EH (cell line): ENCODE data around the gene ETV6.

Source experiments
- DNase-seq: peaks from one replicate; pipeline ENCODE4 v3.0.0-alpha.2; 2015; ENCODE audit warnings: low read depth

The ETV6 gene

GRCh38 chr12:11695321-11695720 lies 45.8 kb downstream of the ETV6 start:
- DNase-seq, result peak; percentile 46

GRCh38 chr12:11696084-11696483 lies 46.6 kb downstream of the ETV6 start:
- DNase-seq, result no peak

- no peak for DNase-seq
Measured at GRCh38 chr12:11697131-11697530, 47.7 kb downstream of the ETV6 start.

DNA sequence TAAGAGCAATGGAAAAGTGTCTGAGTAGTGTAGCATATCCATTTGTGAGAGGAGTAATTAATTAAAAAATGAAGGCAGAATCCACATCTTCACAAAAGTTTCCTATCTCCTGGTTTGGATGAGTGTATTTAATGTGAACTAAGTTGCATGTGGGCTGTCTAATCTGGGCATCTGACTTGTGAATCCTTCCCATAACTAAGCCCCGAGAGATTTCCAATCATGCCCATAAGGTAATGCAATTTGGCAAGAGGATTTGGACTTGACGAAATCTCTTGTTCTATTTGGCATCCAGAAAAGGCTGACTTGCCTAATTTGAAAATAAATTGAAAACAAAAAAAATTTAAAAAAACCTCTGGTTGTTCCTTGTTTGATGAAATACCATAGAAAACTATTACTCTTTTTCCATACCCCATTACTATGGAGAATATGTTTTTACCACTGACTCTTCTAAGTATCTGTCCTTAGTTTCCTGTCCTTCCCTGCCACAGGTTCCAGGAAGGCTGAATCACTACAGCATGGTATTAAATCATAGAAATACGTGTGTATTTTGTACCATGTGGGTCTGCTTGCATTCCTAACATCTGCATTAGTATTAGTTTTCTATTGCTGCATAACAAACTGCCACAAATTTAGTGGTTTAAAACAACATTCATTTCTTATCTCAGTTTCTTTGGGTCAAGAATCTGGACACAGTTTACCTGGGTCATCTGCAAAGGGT lies 48.4 kb downstream of the ETV6 start:
- DNase-seq, result peak; percentile 73

DNA sequence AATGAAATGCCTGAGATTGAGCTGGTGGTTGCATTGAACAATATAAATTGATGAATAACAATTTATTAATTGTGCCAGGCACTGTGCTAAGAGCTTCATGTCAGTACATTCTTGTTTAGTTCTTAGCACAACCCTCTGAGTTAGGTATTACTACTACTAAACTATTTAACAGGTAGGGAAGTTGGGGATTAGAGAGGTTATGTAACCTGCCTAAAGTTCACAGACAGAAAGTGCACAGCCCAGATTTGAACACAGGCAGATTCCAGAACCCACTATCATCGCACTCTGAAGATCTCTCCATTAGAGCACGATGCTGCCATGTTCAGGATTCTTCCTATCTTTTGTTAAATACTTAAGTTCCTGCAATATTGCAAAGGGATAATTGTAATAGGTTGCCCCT lies 49.3 kb downstream of the ETV6 start:
- no peak for DNase-seq

- DNase-seq, result no peak
Measured at GRCh38 chr12:11701433-11701832, 52.0 kb downstream of the ETV6 start.

- DNase-seq, result no peak
Measured at GRCh38 chr12:11702959-11703358, 53.5 kb downstream of the ETV6 start.

GRCh38 chr12:11703378-11703777 lies 53.9 kb downstream of the ETV6 start:
- DNase-seq, result no peak

GRCh38 chr12:11704089-11704488 lies 54.6 kb downstream of the ETV6 start:
- DNase-seq, result no peak

DNA sequence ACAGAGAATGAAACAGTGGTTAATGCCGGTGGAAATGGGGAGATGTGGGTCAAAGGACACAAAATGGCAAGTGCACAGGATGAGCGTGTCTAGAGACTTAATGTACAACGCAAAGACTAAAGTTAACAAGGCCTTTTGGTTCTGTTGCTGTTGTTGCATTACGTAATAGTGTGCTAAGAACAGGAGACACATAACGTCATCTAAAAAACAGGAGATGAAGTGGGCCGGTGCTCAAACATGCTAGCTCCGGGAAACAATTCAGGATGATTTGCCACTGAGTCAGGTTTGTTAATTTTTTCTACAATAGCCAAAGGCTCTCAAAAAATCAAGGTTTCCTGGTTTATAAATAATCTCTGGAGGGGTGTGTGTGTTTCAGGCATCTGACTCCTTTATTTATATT lies 55.5 kb downstream of the ETV6 start:
- peak; percentile 90 for DNase-seq

- no peak for DNase-seq
Measured at GRCh38 chr12:11706509-11707379, 57.3 kb downstream of the ETV6 start.

DNA sequence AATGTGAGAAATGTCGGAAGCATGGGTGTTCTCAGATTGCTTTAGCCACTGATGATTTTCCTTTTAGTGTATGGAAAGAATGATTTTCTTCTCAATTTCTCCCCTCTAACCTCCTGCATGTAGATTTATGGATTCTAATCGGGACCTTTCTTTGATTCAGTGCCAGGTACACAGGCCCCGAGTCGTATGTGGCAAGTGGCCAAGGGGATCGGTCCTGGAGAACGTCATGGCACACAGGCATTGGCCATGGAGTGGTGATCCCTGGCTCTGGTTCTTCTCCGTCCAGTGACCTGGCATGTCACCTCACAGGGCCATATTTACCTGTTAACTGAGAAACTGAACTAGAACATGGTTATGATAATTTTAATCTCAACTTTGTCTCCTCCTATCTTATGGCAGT lies 58.1 kb downstream of the ETV6 start:
- no peak for DNase-seq

- DNase-seq, result no peak
Measured at GRCh38 chr12:11709513-11709912, 60.0 kb downstream of the ETV6 start.

DNA sequence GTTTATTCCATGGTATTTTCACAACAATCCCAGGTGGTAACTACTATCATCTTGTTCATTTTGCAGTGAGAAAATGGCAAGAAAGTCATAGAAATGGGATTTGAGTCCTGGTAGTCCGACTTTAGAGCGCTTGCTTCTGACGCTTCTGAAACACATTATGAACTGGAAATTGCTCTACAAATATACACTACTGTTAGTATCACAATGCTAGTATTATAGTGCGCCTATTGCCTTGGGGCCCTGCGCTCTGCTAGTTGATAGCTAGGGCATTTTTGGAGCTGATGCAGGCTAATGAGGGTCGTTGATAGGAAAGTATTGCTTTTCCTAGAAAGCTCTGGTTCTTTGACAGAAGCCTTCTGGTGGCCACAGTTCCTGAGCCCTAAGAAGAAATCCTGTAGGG lies 61.0 kb downstream of the ETV6 start:
- DNase-seq, result no peak

DNA sequence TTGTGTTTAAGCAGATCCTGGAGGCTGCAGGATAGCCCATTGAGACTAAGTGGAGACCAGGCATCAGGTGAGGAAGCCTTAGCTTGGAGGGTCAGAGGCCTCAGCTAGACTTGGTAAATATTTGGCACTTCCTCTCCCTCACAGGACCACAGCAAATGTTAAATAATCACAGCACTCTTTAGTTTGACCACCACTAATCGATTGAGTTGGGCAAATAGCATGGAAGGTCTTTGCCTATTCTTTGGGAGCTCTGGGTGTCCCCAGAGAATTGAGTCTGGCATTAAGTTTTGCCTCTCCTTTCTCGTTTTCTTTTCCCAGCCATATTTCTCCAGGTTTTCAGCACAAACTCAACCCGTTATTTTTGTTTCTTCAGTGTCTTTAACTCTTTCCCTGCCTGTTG lies 61.4 kb downstream of the ETV6 start:
- no peak for DNase-seq

DNA sequence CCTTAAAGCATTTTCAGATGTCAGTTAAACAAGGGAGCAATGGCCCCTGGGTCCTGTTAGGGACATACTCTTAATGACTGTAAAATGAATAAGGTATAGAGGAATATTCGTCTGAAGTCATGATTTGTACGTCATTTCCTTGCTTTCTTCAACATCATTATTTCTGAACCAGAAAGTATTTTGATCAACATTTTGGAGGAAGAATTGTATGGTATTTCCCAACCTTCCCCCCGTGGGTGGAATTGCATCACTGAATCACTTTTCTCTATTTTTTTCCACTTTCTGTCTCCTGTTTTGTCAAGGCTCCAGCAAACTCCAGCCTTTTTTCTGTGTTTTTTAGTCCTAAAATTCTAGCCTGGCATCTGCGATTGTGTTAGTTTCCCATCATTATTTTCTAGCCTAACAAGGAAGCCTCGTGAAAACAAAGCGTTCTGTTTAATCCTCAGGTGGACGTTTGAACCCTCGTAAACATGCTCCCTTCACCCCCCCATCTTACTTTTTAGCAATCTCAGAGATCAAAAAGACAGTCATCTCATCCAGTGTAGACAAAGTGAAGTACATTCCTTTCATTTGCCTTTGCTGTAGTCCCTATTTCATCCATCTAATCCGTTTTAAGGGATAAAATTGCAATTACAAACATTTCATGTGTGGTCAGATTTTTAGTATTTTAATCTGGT lies 62.3 kb downstream of the ETV6 start:
- peak; percentile 60 for DNase-seq

GRCh38 chr12:11712491-11712890 lies 63.0 kb downstream of the ETV6 start:
- no peak for DNase-seq

- DNase-seq, result no peak
Measured at GRCh38 chr12:11713202-11713601, 63.7 kb downstream of the ETV6 start.

DNA sequence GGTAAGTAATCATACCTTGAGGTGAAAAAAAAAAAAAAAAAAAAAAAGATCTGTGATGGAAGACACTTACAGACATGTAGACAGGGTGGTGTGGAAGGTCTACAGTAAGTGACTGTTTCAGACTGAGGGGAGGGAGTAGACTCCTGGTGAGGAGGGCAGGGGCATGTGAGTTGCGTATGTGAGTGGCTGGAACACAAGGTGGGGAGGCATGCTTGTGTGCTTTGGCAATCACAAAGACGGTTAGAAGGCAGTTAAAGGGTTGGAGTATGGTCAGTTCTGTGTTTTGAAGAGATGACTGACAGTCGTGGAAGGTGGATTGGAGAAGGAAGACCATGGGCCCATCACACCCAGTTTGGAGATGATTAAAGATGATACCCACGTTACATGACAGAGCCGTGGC lies 65.2 kb downstream of the ETV6 start:
- no peak for DNase-seq

GRCh38 chr12:11715621-11716020 lies 66.1 kb downstream of the ETV6 start:
- DNase-seq, result no peak

- DNase-seq, result peak; percentile 68
Measured at GRCh38 chr12:11716794-11717518, 67.5 kb downstream of the ETV6 start.

GRCh38 chr12:11717519-11717961 lies 68.1 kb downstream of the ETV6 start:
- peak; percentile 62 for DNase-seq
